Measurements from ENCODE around the gene INTS3.
"Not testable (repeated sequence)": the region's sequence is repeated elsewhere in the genome, so short reads cannot be mapped to it uniquely, and the experiment has no call there.

The INTS3 gene

DNA sequence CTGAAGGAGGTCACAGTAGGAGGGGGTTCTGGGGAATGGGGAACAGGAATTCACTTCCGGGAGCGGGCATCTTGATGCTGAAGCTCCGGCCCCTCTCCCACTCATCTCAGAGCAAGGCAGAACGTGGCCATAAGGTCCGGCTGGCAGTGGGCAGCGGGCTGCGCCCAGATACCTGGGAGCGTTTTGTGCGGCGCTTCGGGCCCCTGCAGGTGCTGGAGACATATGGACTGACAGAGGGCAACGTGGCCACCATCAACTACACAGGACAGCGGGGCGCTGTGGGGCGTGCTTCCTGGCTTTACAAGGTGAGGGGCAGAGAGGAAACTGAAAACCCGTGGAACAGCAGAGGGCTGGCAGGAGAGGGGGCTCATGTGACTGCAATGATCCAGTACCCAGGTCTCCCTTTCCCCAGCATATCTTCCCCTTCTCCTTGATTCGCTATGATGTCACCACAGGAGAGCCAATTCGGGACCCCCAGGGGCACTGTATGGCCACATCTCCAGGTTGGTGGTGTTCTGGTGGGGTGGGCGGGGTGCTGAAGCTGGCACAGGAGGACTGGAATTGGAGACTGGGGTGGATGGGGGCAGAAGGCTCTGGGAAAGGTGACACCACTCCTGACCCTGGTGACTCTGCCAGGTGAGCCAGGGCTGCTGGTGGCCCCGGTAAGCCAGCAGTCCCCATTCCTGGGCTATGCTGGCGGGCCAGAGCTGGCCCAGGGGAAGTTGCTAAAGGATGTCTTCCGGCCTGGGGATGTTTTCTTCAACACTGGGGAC lies 50.4 kb downstream of the INTS3 start:
- in situ Hi-C loops (cut with HindIII; ENCODE audit: low sequenced_read_pairs), result no loop called here

DNA sequence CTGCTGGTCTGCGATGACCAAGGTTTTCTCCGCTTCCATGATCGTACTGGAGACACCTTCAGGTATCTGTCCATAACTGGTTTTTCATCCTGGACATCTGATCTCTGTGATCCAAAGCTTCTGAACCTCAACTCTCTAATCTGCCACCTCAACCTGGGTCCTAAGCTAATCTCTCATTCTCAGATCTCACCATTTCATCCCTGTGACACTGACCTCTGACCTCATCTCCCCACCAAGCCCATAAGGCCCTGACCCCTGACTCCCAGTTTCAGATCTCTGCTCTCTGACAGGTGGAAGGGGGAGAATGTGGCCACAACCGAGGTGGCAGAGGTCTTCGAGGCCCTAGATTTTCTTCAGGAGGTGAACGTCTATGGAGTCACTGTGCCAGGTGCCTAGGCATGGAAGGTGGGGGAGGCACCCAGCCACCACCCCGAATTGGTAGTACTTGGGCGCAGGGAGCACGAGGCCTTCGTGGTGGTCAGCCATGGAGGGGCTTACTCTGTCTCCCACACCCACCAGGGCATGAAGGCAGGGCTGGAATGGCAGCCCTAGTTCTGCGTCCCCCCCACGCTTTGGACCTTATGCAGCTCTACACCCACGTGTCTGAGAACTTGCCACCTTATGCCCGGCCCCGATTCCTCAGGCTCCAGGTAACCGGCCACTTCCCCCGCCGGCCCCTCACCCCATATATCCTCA lies 51.1 kb downstream of the INTS3 start:
- in situ Hi-C loops (cut with HindIII; ENCODE audit: low sequenced_read_pairs), result no loop called here

DNA sequence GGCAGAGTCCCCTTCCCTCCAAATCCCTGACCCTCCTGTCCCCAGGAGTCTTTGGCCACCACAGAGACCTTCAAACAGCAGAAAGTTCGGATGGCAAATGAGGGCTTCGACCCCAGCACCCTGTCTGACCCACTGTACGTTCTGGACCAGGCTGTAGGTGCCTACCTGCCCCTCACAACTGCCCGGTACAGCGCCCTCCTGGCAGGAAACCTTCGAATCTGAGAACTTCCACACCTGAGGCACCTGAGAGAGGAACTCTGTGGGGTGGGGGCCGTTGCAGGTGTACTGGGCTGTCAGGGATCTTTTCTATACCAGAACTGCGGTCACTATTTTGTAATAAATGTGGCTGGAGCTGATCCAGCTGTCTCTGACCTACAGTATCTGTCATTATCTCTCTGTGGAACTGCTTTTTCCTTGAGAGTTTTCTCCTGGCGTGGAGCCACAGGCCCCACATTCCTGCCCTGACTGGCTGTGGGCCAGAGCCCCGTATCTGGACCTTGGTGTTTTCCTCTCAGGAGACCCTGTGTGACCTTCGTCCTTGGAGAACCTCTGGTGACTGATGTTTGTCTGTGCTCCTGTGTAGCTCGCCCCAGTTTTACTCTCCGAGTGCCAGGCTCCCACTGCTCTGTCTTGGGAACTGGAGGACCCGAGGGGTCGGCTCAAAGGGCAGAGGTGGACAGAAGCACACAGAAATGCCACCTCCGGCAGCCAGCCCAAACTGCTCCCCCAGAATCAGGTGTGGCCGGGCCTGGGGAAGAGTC lies 52.1 kb downstream of the INTS3 start:
- in situ Hi-C loops (cut with HindIII; ENCODE audit: low sequenced_read_pairs), result no loop called here

DNA sequence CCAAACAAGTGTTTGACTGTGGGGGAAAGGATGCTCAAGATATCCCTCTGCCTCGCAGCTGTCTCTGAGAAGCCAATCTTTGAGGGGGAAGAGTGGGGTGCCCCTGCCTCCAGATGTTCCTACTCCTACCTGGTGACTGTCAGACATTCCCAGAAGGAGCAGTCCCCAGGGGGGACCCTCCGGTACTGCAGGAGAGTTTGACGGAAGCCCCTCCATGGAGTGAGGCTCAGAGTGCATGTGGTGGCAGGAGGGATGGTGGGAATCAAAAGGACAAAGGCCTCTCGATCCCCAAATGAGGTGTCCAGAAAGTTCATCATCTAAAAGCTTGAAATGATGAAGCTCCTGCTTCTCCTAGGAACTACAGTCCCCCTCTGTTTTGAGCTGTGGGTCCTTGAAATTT lies 52.7 kb downstream of the INTS3 start:
- in situ Hi-C loops (cut with HindIII; ENCODE audit: low sequenced_read_pairs), result no loop called here

- in situ Hi-C loops (cut with HindIII; ENCODE audit: low sequenced_read_pairs), result not testable (repeated sequence)
These were observed 54.8 kb downstream of the INTS3 start for GRCh38 chr1:153782648-153783047.

DNA sequence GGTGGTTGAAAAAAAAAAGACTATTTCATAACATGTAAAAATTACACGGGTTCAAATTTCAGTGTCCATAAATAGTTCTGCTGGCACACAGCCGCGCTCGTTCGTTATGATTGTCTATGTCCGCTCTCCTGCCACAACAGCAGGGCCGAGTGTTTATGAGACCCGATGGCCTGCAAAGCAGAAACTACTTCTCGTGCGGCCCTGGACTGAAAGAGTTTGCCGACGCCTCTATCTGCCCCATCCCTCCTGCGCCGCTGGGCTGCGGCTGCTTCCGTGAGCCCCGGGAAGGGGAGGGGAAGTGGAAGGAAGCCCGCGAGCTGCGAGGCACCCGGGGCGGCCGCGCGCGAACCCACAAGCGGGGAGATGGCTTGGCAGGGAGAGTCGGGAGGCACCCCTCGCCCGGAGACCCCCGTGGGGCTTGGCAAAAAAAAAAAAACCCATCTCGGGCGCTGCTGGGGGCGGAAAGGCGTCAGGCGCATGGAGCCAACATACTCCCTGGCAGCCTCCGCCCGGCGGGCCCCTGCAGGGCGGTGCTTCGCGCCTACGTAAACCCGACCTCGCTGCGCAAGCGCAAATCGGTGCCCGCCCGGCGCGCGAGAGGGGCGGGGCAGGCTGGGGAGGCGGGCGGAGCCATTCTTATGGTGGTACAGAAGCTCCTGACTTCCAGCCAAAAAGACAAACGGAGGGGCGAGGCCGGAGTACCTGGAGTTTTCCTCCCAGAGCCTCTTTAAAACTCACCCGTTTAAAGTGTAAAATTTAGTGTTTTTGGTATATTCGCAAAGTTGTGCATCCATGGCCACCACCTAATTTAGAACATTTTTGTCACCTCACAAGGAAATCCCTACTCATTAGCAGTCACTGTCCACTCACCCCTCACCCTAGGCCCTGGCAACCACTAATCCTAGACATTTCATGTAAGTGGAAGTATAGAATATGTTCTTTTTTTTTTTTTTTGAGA lies 55.7 kb downstream of the INTS3 start:
- in situ Hi-C loops (cut with HindIII; ENCODE audit: low sequenced_read_pairs), result no loop called here

DNA sequence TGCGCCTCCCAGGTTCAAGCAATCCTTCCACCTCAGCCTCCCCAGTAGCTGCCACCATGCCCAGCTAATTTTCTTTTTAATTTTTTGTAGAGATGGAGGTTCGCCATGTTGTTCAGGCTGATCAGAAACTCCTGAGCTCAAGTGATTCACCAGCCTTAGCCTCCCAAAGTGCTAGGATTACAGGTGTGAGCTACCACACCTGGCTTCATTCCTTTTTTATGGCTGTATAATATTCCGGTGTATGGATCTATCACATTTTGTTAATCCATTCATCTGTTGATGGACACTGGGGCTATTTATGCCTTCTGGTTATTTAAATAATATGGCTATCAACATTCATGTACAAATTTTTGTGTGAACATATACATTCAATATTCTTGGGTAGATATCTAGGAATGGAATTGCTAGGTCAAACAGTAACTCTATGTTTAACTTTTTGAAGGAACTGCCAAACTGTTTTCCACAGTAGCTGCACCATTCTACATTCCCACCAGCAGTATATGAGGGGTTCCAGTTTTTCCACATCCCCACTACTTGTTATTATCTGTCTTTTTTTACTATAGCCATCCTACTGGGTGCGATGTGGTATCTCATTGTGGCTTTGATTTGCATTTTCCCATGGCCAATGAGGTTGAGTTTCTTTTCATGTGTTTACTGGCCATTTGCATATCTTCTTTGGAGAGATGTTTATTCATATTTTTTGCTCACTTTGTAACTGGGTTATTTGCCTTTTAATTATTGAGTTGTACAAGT lies 58.4 kb downstream of the INTS3 start:
- in situ Hi-C loops (cut with HindIII; ENCODE audit: low sequenced_read_pairs), result no loop called here

DNA sequence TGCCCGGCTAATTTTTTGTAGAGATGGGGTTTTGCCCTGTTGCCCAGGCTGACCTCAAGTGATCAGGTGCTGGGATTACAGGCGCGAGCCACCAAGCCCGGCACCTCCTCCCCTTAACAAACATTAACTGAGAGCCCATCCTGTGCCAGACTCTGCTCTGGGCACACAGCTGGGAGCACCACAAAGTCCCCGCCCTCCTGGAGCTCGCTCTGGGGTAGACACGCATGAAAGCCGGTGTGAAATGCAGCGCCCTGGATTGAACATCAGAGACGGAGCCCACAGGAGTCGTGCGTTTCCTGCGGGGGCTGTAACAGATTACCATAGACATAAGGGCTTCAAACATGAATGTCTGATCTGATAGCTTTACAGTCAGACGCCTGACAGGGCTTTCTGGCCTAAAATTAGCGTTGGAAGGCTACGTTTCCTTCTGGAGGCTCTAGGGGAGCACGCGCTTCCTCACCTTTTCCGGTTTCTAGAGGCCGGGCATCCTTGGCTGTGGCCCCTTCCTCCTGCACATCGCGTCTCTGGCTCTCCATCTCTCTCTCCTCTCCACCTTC lies 61.7 kb downstream of the INTS3 start:
- in situ Hi-C loops (cut with HindIII; ENCODE audit: low sequenced_read_pairs), result no loop called here

- in situ Hi-C loops (cut with HindIII; ENCODE audit: low sequenced_read_pairs), result no loop called here
These were observed 62.6 kb downstream of the INTS3 start for GRCh38 chr1:153790313-153790965.

GRCh38 chr1:153790966-153791647 lies 63.3 kb downstream of the INTS3 start:
- in situ Hi-C loops (cut with HindIII; ENCODE audit: low sequenced_read_pairs), result no loop called here

- in situ Hi-C loops (cut with HindIII; ENCODE audit: low sequenced_read_pairs), result no loop called here
These were observed 63.9 kb downstream of the INTS3 start for GRCh38 chr1:153791648-153792253.

GRCh38 chr1:153792631-153793041 lies 64.8 kb downstream of the INTS3 start:
- in situ Hi-C loops (cut with HindIII; ENCODE audit: low sequenced_read_pairs), result no loop called here

DNA sequence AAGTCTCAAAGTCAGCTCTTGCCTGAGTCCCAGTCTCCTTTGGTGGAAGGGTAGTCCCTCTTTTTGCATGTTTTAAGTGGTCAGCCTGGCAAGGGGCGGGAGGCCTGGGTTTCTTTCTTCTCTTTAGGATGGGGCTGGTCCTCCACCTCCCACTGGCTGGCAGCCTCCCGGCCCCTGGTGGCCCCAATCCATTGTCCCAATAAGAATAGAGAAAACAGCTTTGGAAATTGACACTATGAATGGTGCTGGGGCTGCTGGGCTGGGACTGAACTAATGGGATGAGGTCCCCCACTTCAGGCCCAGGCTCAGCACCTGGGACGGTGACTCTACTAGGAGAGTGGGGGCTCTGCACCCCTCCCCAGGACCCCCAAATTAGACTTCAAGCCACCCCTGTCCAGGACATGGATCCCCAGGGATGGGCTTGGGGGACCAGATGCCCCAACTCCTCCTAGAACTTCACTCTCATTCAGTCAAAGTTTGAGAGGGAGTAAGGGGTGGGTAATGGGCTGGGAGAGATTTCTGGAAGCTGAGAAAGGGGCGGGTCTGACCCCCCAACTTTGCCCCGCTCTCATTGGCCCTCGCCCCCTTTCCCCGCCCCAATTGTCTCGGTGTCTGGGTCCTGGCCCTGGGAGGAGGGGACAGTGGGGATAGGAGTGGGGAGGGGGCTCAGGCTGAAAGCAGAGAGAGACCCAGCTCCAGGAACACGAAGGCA lies 65.6 kb downstream of the INTS3 start:
- in situ Hi-C loops (cut with HindIII; ENCODE audit: low sequenced_read_pairs), result no loop called here

DNA sequence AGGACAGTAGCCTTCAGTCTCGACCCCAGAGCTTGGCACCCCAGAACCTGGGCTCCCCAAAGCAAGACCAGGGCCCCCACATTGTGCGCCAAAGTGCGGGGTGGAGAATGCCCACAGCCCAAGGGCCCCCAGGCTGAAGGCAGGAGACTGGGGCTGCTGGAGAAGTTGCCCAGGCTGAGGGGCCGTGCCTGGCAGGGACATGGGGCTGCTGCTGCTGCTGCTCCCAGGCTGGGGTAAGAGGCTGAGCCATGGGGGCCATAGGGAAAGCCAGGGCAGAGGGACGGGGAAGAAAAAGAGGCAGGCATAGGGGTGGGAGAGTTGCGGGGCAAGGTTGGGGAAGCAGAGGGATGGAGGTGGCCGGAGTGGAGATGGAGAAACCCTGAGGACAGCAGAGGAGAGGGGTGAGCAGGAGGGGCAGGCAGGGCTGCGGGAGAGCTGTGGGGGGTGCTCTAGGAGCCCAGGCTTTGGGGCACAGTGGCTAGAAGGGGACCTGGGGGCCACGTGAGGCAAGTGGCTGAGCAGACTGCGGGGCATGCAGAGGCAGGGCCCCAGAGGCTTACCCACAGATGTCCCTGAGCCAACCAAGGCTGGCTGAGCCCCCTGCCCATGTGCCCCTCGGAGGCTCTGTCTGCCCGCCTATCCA lies 66.2 kb downstream of the INTS3 start:
- in situ Hi-C loops (cut with HindIII; ENCODE audit: low sequenced_read_pairs), result no loop called here

DNA sequence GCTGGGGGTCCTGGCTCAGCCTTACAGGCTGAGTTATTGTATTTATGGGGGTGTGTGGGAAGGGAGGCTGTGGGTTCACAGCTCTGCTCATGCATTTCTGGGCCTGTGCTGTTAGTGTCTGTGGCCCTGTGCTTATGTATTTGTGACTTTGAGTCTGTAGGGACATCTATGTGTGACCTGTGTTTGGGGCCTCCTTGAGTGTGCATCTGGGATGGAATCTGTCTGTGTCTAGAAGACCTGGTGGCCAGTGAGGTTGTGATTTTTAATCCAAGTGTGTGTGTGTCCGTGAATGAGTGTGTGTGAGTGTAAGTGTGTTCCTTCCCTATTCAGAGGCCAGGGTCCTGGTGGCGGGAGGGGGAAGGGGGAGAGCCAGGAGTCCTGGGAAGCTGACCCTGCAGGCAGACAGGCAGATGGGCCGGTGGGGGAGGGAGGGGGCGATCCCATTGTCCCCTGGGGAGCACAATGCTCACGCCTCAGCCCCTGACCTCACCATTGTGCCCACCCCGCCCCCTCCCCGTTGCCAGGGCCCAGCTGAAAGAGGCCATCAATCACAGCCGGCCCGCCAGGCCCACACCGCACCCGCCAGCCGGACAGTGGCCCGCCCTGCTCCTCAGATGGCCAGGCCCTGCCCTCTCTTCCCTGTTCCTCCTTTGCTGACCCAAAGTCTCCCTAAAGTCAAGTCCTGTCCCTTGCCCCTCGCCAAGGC lies 66.9 kb downstream of the INTS3 start:
- in situ Hi-C loops (cut with HindIII; ENCODE audit: low sequenced_read_pairs), result no loop called here

DNA sequence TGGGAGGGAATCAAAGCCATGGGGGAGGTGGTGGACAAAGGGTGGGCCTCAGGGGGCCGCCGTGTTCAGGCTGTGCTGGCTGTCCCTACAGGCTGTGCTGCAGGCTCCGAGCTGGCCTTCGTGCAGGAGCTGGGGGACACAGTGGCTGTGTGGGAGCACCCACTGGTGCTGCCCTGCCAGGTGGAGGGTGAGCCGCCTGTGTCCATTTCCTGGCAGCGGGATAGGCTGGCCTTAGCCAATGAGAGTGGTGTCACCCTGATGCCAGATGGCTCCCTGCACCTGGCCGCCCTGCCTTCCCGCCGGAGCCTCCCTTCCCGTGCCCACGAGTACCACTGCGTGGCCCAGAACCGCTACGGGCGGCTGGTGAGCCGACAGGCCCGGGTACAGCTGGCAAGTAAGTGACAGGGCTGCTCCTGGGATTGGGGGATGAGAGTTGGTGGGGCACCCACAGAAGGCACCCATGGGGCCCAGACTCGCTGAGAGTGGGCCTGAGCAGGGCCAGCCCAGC lies 67.5 kb downstream of the INTS3 start:
- in situ Hi-C loops (cut with HindIII; ENCODE audit: low sequenced_read_pairs), result no loop called here

Data from DLD1 (cell line).